K562 (cell line): Measurements from ENCODE around the gene DDRGK1. TPM values are rescaled to one million over a fixed set of nuclear protein-coding genes. Genes with fewer than 3 reads are reported as not detected.

Experiments
- ATAC-seq: fragments of 200-7000 bp; cut with Tn5 transposase; 3 replicates; pipeline ENCODE4 v1.9.1; 2020; ENCODE audit warnings: moderate library complexity
- BruUV-seq: library from RNA; stranded (reverse); fragments of 400-500 nt; replicated peaks from 2 replicates; lab custom pipeline; 2021; lab: Mats Ljungman, UMichigan
- CTCF ChIA-PET: fragments of 300-600 bp; formaldehyde crosslinking; extraction: SDS; loops from one replicate; lab custom pipeline; 2021; ENCODE audit warnings: low intra/inter-chr PET ratio; lab: Yijun Ruan, JAX
- POLR2A ChIA-PET: fragments of 300-600, 350-650 bp; sonication (Branson Sonifier 250); formaldehyde crosslinking; extraction: SDS; loops from one replicate; lab custom pipeline; 2021; ENCODE audit warnings: antibody characterized with exemption, inconsistent platforms; lab: Yijun Ruan, JAX
- DNase-seq, 4 experiments: peaks; one replicate each; pipeline versions ENCODE4 v3.0.0 to v3.0.0-alpha.2; 2011 to 2018; ENCODE audit warnings: low spot score in 3 of 4, mixed read lengths in 3 of 4; ENCODE audit errors: extremely low read depth in 1 of 4
- FAIRE-seq: peaks from 2 replicates; lab custom pipeline; 2011; peaks lifted over from hg19 to GRCh38; lab: Jason Lieb, UNC
- H2AFZ ChIP-seq: 2 replicates; pipeline ENCODE4 v1.6.0; 2011; ENCODE audit warnings: low read depth, low read length, control low read depth, inconsistent platforms
- H3K27ac ChIP-seq: fragments of 200-600 bp; 3 replicates; pipeline ENCODE4 v1.8.0; 2011; ENCODE audit warnings: low read depth, mild to moderate bottlenecking, control low read depth, inconsistent platforms, low read length, moderate library complexity, mixed read lengths; ENCODE audit errors: extremely low read depth
- H3K27me3 ChIP-seq, 2 experiments: fragments of 300-600 bp in 1 of 2; 2 replicates in 1 of 2; 3 replicates in 1 of 2; pipeline versions ENCODE4 v1.6.0 to v1.8.0; 2011; ENCODE audit warnings: inconsistent platforms in 2 of 2, low read length in 2 of 2, mild to moderate bottlenecking in 1 of 2, mixed read lengths in 1 of 2, moderate library complexity in 1 of 2; ENCODE audit not compliant: control insufficient read depth in 2 of 2, insufficient read depth in 2 of 2
- H3K36me3 ChIP-seq: fragments of 300-600 bp; 3 replicates; pipeline ENCODE4 v1.8.0; 2011; ENCODE audit warnings: mild to moderate bottlenecking, low read length, inconsistent platforms; ENCODE audit not compliant: control insufficient read depth, insufficient read depth
- H3K4me1 ChIP-seq, 2 experiments: fragments of 200-600 bp in 1 of 2; replicated peaks in 1 of 2; 2 replicates in 1 of 2; 3 replicates in 1 of 2; pipeline versions ENCODE4 v1.5.1 to v1.8.0; 2011; ENCODE audit warnings: inconsistent platforms in 2 of 2, low read length in 2 of 2, mild to moderate bottlenecking in 1 of 2, mixed read lengths in 1 of 2, moderate library complexity in 1 of 2; ENCODE audit not compliant: control insufficient read depth in 2 of 2, insufficient read depth in 2 of 2
- H3K4me2 ChIP-seq: 2 replicates; pipeline ENCODE4 v1.6.1; 2011; ENCODE audit warnings: low read length, control low read depth, inconsistent platforms, mixed read lengths; ENCODE audit not compliant: insufficient read depth
- H3K4me3 ChIP-seq: fragments of 200-600 bp; sonication (generic), shearing (Covaris generic); 2 replicates; pipeline ENCODE4 v1.5.1; 2016; ENCODE audit warnings: control low read depth, inconsistent platforms
- H3K79me2 ChIP-seq: fragments of 200-600 bp; 3 replicates; pipeline ENCODE4 v1.8.0; 2011; ENCODE audit warnings: low read length, inconsistent platforms; ENCODE audit not compliant: control insufficient read depth, insufficient read depth
- H3K9ac ChIP-seq, 2 experiments: 2 replicates each; pipeline versions ENCODE4 v1.6.0 to v1.6.1; 2011; ENCODE audit warnings: low read depth in 2 of 2, low read length in 2 of 2, control low read depth in 1 of 2, inconsistent platforms in 1 of 2, mild to moderate bottlenecking in 1 of 2, mixed read lengths in 1 of 2; ENCODE audit not compliant: insufficient read depth in 1 of 2
- H3K9me1 ChIP-seq: one replicate; pipeline ENCODE4 v1.6.0; 2011; ENCODE audit warnings: inconsistent platforms, mild to moderate bottlenecking, low read length, moderate library complexity; ENCODE audit not compliant: control insufficient read depth, insufficient read depth
- H3K9me3 ChIP-seq: replicated peaks from 2 replicates; pipeline ENCODE4 v1.5.1; 2011; ENCODE audit warnings: low read depth, low read length, inconsistent platforms; ENCODE audit not compliant: control insufficient read depth, insufficient read depth
- H4K20me1 ChIP-seq: replicated peaks from 2 replicates; pipeline ENCODE4 v1.6.1; 2011; ENCODE audit warnings: low read length, inconsistent platforms, mixed read lengths; ENCODE audit not compliant: control insufficient read depth, insufficient read depth
- FOXP4 ChIP-seq: sonication (generic); formaldehyde crosslinking; IDR thresholded peaks from 2 replicates; pipeline ENCODE4 v1.8.0; 2022; ENCODE audit warnings: mild to moderate bottlenecking, missing genetic modification reagents, borderline replicate concordance
- GATA2 ChIP-seq: sonication (generic); formaldehyde crosslinking; IDR thresholded peaks from 2 replicates; pipeline ENCODE4 v1.4.0; 2020; ENCODE audit warnings: mild to moderate bottlenecking, missing genetic modification reagents
- KAT2B ChIP-seq: IDR thresholded peaks from one replicate; pipeline ENCODE4 v1.6.1; 2012; ENCODE audit warnings: low read depth, mild to moderate bottlenecking, control low read depth, inconsistent platforms, low read length, moderate library complexity
- MCM5 ChIP-seq: fragments of 450-650 bp; IDR thresholded peaks from 2 replicates; pipeline ENCODE4 v1.6.1; 2016; ENCODE audit warnings: low read depth
- MYC ChIP-seq, 2 experiments: fragments of 250-450 bp in 1 of 2; sonication (Bioruptor Pico) in 1 of 2; IDR thresholded peaks; 2 replicates each; pipeline versions ENCODE4 v1.5.1 to v1.6.1; 2012 to 2021; ENCODE audit warnings: low read depth in 2 of 2, borderline replicate concordance in 1 of 2, improper control_type of control experiment in 1 of 2, low read length in 1 of 2, mild to moderate bottlenecking in 1 of 2, moderate library complexity in 1 of 2
- NCOA1 ChIP-seq: fragments of 450-650 bp; IDR thresholded peaks from 2 replicates; pipeline ENCODE4 v1.6.1; 2016; ENCODE audit warnings: low read depth
- RAD21 ChIP-seq, 2 experiments: fragments of 250-450 bp in 1 of 2; fragments of 450-650 bp in 1 of 2; sonication (Bioruptor Pico) in 1 of 2; formaldehyde crosslinking in 1 of 2; IDR thresholded peaks in 1 of 2; conservative IDR thresholded peaks in 1 of 2; 2 replicates each; pipeline versions ENCODE4 v1.4.0 to v1.8.0; 2020 to 2022; ENCODE audit warnings: mild to moderate bottlenecking in 2 of 2, moderate library complexity in 1 of 2
- ZBTB12 ChIP-seq: fragments of 250-450 bp; sonication (Bioruptor Pico); IDR thresholded peaks from 2 replicates; pipeline ENCODE4 v1.4.0; 2020
- WGBS: fragments of 100-300 bp; shearing (Covaris generic); methylation state at CpG from one replicate; pipeline ENCODE4 v1.1.6; 2016; ENCODE audit warnings: low coverage, mixed read lengths; ENCODE audit not compliant: insufficient coverage; ENCODE audit errors: missing lambda C conversion rate; 5-methylcytosine and 5-hydroxymethylcytosine counted together
- in situ Hi-C: fragments of 300-500 bp; cut with MboI; formaldehyde crosslinking; loops from 4 replicates; pipeline ENCODE4 v1.15.0; 2018; ENCODE audit warnings: inconsistent platforms, mixed read lengths
- intact Hi-C: fragments of 100-400 bp; cut with micrococcal nuclease; formaldehyde crosslinking; loops from 2 replicates; pipeline ENCODE4 v1.14.2; 2022
- polyA plus RNA-seq, 8 experiments: library from polyadenylated mRNA; depleted of rRNA in 4 of 8; stranded (reverse) in 5 of 8; unstranded in 3 of 8; fragments of >200 nt; fragmentation: Nextera tagmentation in 2 of 8; fragmentation: Illumina TruSeq in 1 of 8; extraction: Ambion mirVana in 2 of 8; extraction: Trizol in 1 of 8; gene quantifications; 2 replicates each; pipeline versions ENCODE4 v1.2.1 to v1.2.3, GENCODE V29; 2011 to 2014; ENCODE audit warnings: inconsistent platforms in 1 of 8, missing spikeins in 1 of 8
- total RNA-seq, 7 experiments: library from RNA; depleted of rRNA in 6 of 7; stranded (reverse); fragments of >200 nt in 6 of 7; fragmentation: Illumina TruSeq in 2 of 7; extraction: Trizol in 2 of 7; gene quantifications; 2 replicates each; pipeline versions ENCODE4 v1.2.1 to v1.2.3, GENCODE V29; 2011 to 2021; ENCODE audit warnings: low replicate concordance in 1 of 7
- TF ChIP-seq, protein P1 (sequence below): fragments of 450-650 bp; formaldehyde crosslinking; conservative IDR thresholded peaks from 2 replicates; pipeline ENCODE4 v1.4.0; 2022; ENCODE audit warnings: mild to moderate bottlenecking, missing genetic modification characterization
- TF ChIP-seq, protein P2 (sequence below): fragments of 150-350 bp; conservative IDR thresholded peaks from 2 replicates; pipeline ENCODE4 v1.6.1; 2014; ENCODE audit warnings: low read length
- TF ChIP-seq, protein P3 (sequence below): fragments of 200-800 bp; sonication (Bioruptor generic); IDR thresholded peaks from 2 replicates; pipeline ENCODE4 v1.6.1; 2017; ENCODE audit warnings: missing genetic modification characterization, missing compliant biosample characterization

DDRGK1 gene
- total and polyA plus RNA-seq, 9 of the 15 experiments (the other 6 are each of a cell fraction or from before 2014, with no cell fraction given) = 2.3 to 54.4 (median 29.1) TPM

GRCh38 chr20:3229798-3230197 is 25.3 kb upstream of the DDRGK1 start (continued):
- TF ChIP-seq FOXP4 (CRISPR knock-in tag) = no peak

DNA sequence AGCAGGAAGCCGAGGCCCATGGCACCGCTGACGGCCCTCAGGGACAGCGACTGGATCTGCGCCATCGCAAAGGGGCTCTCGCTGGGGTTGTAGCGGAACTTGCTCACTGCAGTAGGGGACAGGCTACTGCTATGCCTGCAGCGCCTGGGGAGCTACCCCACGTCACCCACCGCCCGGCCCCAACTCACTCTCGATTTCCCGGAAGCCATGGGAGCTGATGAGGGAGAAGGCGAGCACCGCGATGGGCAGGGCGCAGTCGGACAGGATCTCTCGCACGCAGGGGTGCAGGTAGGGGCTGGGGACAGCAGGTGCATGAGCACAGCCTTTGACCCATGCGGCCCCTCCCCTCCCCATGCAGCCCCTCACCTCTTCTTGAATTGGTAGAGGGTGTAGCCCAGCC is 24.7 kb upstream of the DDRGK1 start:
- Histone ChIP-seq H3K4me1 (peaks cover 0 to 29% of the 10 kb centered on the region in 2 experiments; a peak in 2 of 5 replicates), H3K4me2 (no peak overlapping the region), H3K4me3 (no peak overlapping the region), H3K9me1 (no peaks in the 10 kb centered on the region), H3K27me3 (no peaks in the 10 kb centered on the region), H4K20me1 (no peaks in the 10 kb centered on the region), H3K79me2 (no peaks in the 10 kb centered on the region), H3K27ac (no peak overlapping the region), H2AFZ (no peak overlapping the region), H3K9me3 (no peaks in the 10 kb centered on the region), H3K36me3 (no peaks in the 10 kb centered on the region), H3K9ac (no peak overlapping the region)
- DNase-seq (no peak), FAIRE-seq (no peak), ATAC-seq (no peak)
- BruUV-seq = no TSS peak
- in situ Hi-C loops (no loop called here), intact Hi-C loops (no loop called here)
- ChIA-PET CTCF (no interaction called here), POLR2A (no interaction called here)
- 60% methylated on average over 13 of the region's 22 CpGs for WGBS
- TF ChIP-seq, protein P1, sequence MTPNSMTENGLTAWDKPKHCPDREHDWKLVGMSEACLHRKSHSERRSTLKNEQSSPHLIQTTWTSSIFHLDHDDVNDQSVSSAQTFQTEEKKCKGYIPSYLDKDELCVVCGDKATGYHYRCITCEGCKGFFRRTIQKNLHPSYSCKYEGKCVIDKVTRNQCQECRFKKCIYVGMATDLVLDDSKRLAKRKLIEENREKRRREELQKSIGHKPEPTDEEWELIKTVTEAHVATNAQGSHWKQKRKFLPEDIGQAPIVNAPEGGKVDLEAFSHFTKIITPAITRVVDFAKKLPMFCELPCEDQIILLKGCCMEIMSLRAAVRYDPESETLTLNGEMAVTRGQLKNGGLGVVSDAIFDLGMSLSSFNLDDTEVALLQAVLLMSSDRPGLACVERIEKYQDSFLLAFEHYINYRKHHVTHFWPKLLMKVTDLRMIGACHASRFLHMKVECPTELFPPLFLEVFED (CRISPR knock-in tag) = no peak
- TF ChIP-seq ZBTB12 (no peak), MYC (IDR thresholded peaks at IDR 0.05; ENCODE audit: low read depth, low read length) (no peak), MYC (CRISPR knock-in tag; IDR thresholded peaks at IDR 0.05; ENCODE audit: borderline replicate concordance, low read depth) (no peak), RAD21 (CRISPR knock-in tag; conservative IDR thresholded peaks at IDR 0.05 in 1 of 2, IDR thresholded peaks at IDR 0.05 in 1 of 2) (no peak), GATA2 (CRISPR knock-in tag) (no peak), KAT2B (no peak), NCOA1 (no peak), MCM5 (no peak)
- TF ChIP-seq, protein P2, sequence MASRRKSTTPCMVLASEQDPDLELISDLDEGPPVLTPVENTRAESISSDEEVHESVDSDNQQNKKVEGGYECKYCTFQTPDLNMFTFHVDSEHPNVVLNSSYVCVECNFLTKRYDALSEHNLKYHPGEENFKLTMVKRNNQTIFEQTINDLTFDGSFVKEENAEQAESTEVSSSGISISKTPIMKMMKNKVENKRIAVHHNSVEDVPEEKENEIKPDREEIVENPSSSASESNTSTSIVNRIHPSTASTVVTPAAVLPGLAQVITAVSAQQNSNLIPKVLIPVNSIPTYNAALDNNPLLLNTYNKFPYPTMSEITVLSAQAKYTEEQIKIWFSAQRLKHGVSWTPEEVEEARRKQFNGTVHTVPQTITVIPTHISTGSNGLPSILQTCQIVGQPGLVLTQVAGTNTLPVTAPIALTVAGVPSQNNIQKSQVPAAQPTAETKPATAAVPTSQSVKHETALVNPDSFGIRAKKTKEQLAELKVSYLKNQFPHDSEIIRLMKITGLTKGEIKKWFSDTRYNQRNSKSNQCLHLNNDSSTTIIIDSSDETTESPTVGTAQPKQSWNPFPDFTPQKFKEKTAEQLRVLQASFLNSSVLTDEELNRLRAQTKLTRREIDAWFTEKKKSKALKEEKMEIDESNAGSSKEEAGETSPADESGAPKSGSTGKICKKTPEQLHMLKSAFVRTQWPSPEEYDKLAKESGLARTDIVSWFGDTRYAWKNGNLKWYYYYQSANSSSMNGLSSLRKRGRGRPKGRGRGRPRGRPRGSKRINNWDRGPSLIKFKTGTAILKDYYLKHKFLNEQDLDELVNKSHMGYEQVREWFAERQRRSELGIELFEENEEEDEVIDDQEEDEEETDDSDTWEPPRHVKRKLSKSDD = no peak
- TF ChIP-seq, protein P3, sequence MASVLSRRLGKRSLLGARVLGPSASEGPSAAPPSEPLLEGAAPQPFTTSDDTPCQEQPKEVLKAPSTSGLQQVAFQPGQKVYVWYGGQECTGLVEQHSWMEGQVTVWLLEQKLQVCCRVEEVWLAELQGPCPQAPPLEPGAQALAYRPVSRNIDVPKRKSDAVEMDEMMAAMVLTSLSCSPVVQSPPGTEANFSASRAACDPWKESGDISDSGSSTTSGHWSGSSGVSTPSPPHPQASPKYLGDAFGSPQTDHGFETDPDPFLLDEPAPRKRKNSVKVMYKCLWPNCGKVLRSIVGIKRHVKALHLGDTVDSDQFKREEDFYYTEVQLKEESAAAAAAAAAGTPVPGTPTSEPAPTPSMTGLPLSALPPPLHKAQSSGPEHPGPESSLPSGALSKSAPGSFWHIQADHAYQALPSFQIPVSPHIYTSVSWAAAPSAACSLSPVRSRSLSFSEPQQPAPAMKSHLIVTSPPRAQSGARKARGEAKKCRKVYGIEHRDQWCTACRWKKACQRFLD (CRISPR knock-in tag) = no peak
